Urinary bladder (tissue), 4 donors: Measurements from ENCODE around the gene TMEM258. TPM values are rescaled to one million over a fixed set of nuclear protein-coding genes. Genes with fewer than 3 reads are reported as not detected.

Source experiments
- DNase-seq: peaks from one replicate; pipeline ENCODE4 v3.0.0-alpha.2; 2015; ENCODE audit errors: extremely low spot score
- H3K27ac ChIP-seq: one replicate; pipeline ENCODE4 v1.5.1; 2013; ENCODE audit warnings: low read depth, mild to moderate bottlenecking, moderate library complexity
- H3K36me3 ChIP-seq: one replicate; pipeline ENCODE4 v1.6.1; 2013; ENCODE audit warnings: mild to moderate bottlenecking, moderate library complexity; ENCODE audit not compliant: insufficient read depth
- H3K4me1 ChIP-seq: one replicate; pipeline ENCODE4 v1.6.1; 2013; ENCODE audit warnings: mild to moderate bottlenecking, moderate library complexity; ENCODE audit not compliant: insufficient read depth
- H3K4me3 ChIP-seq: one replicate; pipeline ENCODE4 v1.5.1; 2013; ENCODE audit warnings: low read depth, low read length
- WGBS: extraction: QIAGEN DNeasy Blood & Tissue Kit; methylation state at CpG from one replicate; pipeline ENCODE4 v1.1.7; 2013; 5-methylcytosine and 5-hydroxymethylcytosine counted together
- polyA plus RNA-seq: library from polyadenylated mRNA; stranded (reverse); fragments of 200-250 nt; gene quantifications from one replicate; pipeline ENCODE4 v1.2.3, GENCODE V29; 2013
- total RNA-seq: library from RNA; depleted of rRNA; stranded (reverse); fragments of >200 nt; gene quantifications from one replicate; pipeline ENCODE4 v1.2.3, GENCODE V29; 2014
- donor health status: healthy with polysubstance abuse.
- donor health status: healthy.

Gene TMEM258
- total and polyA plus RNA-seq, 2 donors = 86.6 to 153 TPM

DNA sequence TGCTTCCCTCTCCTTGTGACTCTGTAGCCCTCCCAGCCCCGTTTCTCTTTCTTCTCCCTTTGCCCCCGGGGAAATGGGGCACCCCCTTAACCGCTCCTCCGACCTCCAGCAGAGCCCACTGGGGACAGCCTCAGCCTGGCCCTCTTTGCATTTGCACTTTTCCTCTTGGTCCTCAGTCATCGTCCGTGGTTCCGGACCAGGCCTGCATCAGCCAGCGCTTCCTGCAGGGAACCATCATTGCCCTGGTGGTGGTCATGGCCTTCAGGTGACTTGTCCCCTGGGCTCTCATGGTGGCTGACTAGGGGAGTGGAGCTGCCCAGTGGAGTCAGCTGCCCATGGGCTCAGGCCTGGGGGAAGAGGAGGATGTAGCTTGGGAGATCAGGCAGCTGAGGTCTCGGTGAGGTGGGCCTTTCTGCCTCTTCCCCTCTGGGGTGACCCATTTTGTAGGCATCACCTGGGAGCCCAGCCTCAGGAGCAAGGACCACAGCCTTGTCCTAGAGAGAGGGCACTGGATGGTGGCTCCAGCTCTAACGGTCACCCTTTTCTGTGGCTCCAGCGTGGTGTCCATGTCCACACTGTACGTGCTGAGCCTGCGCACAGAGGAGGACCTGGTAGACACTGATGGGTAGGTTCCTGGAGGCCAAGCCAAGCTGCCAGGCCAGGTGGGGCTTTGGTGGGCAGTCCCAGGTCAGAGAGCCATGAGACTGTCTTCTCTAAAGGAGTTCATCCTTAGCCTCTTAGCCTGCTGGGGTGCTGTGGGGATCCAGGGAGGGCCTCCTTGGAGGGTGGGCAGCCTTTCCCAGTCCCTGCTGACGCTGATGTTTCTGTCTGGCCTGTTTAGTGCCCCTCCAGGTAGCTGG, 12.5 kb downstream of the TMEM258 start:
- no peak for DNase-seq
- Histone ChIP-seq H3K36me3 (no peaks in the 10 kb centered on the region), H3K27ac (no peak overlapping the region), H3K4me3 (no peak overlapping the region), H3K4me1 (no peaks in the 10 kb centered on the region)
- 87% methylated on average over 14 of the region's 14 CpGs for WGBS

DNA sequence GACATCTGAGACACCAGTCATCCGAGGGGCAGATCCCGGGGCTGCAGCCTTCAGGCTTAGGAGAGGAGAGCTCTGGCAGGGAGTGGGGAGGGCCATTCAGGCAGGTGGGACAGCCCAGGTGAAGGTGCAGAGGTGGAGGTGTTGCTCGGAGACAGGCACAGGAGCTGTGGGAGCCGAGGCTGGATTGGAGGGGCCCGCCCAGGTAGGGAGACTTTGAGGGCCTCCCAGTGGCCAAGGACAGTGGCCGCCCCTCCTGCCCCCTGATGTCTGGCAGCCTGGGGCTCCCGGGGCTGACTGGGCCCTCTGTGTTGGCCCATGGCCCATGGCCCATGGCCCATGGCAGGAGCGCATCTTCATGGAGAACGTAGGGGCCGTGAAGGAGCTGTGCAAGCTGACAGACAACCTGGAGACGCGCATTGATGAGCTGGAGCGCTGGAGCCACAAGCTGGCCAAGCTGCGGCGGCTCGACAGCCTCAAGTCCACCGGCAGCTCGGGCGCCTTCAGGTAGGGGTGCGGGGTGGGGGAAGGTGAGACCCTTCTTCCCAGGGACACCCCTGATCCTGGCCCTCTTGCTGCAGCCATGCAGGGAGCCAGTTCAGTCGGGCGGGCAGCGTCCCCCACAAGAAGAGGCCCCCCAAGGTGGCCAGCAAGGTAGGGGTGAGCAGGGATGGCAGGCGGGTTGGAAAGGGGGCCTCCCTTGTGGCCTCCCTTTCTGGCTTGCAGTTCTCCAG, 13.3 kb downstream of the TMEM258 start:
- H3K27ac ChIP-seq = no peak overlapping the region
- 86% methylated on average over 24 of the region's 24 CpGs for WGBS
- no peak for DNase-seq

DNA sequence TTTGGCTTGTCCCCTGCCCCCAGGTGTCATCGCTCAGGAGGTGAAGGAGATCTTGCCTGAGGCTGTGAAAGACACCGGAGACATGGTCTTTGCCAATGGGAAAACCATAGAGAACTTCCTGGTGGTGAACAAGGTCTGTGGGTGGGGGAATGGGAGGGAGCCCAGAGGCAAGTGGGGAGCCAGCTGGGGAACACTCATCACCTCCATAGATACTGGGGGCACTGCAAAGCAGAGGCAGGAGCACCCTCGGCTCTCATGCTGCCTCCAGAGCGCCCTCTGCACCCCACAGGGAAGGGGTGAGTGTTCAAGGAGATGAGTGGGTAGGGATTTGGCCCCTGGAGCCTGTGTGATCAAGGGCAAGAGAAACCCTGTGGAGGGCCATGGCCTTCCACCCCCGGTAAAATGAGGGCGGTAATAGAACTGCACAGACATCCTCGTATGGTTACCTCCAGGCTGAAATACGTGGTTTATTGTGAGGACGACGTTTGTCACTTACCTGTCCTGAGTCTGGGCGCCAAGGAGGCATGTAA, 14.0 kb downstream of the TMEM258 start:
- Histone ChIP-seq H3K4me3 (no peak overlapping the region), H3K27ac (no peak overlapping the region), H3K36me3 (no peaks in the 10 kb centered on the region), H3K4me1 (no peaks in the 10 kb centered on the region)
- 89% methylated on average over 11 of the region's 11 CpGs for WGBS
- DNase-seq = no peak

More for the DNA sequence above, 13.3 kb downstream of the TMEM258 start:
- no peaks in the 10 kb centered on the region for H3K4me1 ChIP-seq
- no peaks in the 10 kb centered on the region for H3K36me3 ChIP-seq
- H3K4me3 ChIP-seq = no peak overlapping the region

DNA sequence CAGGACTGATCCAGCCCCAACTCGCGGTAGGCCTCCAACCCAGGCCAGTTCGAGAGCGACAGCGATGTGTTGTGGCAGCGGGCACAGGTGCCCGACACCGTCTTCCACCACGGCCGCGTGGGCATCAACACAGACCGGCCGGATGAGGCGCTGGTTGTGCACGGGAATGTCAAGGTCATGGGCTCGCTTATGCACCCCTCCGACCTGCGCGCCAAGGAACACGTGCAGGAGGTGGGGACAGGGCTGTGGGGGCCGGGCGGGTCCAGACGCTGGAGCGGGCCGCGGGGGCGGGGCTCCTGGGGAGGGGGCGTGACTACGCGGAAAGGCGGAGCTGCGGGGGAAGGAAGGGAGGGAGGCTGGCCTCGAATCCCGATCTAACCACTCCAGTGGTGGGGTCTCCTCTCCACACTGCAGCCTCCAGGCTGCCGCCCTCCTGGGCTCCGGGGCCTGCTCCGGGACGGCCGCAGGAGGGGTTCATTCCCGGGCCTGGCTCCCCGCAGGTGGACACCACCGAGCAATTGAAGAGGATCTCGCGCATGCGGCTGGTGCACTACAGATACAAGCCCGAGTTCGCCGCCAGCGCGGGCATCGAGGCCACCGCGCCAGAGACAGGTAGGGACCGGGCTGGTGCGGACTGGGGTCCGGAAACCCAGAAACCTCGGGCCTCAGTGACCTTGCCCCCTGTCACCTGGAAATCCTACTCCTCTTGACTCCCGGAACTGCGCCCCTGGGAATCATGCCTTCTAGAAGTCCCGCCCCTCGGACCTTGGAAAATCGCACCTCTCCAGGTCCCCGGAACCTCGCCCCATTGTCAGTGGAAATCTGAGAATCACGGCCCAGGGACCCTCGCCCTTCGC, 14.9 kb downstream of the TMEM258 start:
- Histone ChIP-seq H3K4me1 (no peaks in the 10 kb centered on the region), H3K36me3 (no peaks in the 10 kb centered on the region), H3K4me3 (no peak overlapping the region), H3K27ac (no peak overlapping the region)
- no peak for DNase-seq
- 52% methylated on average over 67 of the region's 67 CpGs for WGBS

DNA sequence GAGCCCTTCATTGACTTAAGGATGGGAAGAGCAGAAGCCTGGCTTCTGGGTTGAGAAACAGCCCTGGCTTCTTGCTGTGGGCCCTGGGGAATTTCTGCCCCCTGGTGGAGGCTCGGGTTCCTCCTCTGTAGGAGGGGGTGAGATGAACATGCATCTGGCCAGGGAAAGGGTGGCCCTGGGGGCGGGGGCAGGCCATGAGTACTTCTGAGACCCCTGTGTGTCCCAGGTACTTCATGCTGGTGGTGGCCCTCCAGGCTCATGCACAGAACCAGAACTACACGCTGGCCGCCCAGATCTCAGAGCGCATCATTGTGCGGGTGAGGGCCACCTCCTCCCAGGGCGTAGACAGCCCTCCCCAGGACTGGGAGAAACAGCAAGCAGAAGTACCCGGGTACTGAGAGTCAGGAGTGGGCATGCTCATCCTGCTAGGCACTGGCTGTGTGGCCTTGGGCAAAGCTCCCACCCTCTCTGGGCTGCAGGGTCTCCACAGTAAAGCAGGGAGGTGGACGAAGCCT, 15.8 kb downstream of the TMEM258 start:
- no peaks in the 10 kb centered on the region for H3K36me3 ChIP-seq
- no peak overlapping the region for H3K27ac ChIP-seq
- no peak overlapping the region for H3K4me3 ChIP-seq
- DNase-seq = no peak
- 75% methylated on average over 9 of the region's 9 CpGs for WGBS
- no peaks in the 10 kb centered on the region for H3K4me1 ChIP-seq

- Histone ChIP-seq H3K4me3 (no peak overlapping the region), H3K4me1 (no peaks in the 10 kb centered on the region), H3K36me3 (no peaks in the 10 kb centered on the region), H3K27ac (no peak overlapping the region)
- WGBS = 85% methylated on average over 20 of the region's 20 CpGs
- no peak for DNase-seq
Measured at GRCh38 chr11:61775606-61776554, 16.5 kb downstream of the TMEM258 start.

DNA sequence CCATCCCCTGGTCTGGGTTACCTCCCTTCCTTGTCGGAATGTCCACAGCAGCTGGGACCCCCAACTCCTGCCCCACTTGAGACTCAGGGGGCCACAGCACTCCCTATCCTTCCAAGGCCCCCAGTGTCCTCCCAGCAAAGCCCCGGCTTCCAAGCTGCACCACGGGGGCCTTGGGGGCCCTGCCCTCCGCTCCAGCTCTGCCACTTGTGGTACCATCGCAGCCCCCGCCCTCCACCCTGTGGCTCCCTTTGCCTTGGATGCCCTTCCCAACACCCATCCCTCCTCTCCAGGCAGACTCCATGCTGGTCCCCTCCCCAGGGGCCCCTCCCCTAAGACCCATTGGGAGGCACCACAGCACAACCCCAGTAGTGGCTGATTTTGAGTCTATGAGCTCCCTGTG, 17.3 kb downstream of the TMEM258 start:
- DNase-seq = no peak
- Histone ChIP-seq H3K4me3 (no peak overlapping the region), H3K27ac (no peak overlapping the region), H3K36me3 (no peaks in the 10 kb centered on the region), H3K4me1 (no peaks in the 10 kb centered on the region)
- WGBS = 93% methylated on average over 6 of the region's 6 CpGs

GRCh38 chr11:61774411-61774810, 18.0 kb downstream of the TMEM258 start:
- Histone ChIP-seq H3K36me3 (no peaks in the 10 kb centered on the region), H3K4me1 (no peaks in the 10 kb centered on the region), H3K27ac (no peak overlapping the region), H3K4me3 (no peak overlapping the region)
- DNase-seq = no peak
- WGBS = 82% methylated on average over 12 of the region's 12 CpGs

DNA sequence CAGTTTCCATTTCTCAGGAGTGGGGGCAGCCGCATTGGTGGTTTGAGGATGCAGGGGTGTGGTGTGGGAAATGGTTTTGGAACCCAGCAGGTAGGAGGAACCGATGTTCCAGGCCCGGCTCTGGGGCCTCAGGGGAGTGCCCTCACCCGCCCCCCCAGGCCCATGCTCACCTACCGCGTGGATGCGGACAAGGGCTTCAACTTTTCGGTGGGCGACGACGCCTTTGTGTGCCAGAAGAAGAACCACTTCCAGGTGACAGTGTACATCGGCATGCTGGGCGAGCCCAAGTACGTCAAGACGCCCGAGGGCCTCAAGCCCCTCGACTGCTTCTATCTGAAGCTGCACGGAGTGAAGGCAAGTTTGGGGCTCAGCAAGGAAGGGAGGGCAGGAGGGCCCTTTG, 18.6 kb downstream of the TMEM258 start:
- no peak for DNase-seq
- H3K4me3 ChIP-seq = no peak overlapping the region
- H3K27ac ChIP-seq = no peak overlapping the region
- no peaks in the 10 kb centered on the region for H3K36me3 ChIP-seq
- no peaks in the 10 kb centered on the region for H3K4me1 ChIP-seq
- 82% methylated on average over 18 of the region's 18 CpGs for WGBS

DNA sequence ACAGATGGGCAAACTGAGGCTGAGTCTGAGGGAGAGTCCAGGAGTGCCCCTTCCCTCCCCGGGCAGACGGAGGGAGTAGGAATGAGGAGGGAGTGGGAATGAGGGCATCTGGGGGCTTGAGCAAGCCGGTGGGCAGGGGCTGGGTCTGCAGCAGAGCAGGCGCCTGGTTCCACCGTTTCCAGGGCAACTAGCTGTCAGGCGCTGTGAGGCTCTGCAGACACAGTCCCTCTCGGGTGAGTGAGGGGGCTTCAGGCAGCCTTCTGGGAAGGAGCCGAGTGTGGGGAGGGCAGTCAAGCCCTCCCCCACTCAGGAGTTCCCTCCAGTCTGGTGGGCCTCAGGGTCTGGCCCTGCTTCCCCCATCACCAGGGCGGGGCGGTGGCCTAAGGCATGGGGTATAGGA, 19.0 kb downstream of the TMEM258 start:
- Histone ChIP-seq H3K4me1 (no peaks in the 10 kb centered on the region), H3K4me3 (no peak overlapping the region), H3K36me3 (no peaks in the 10 kb centered on the region), H3K27ac (no peak overlapping the region)
- WGBS = 64% methylated on average over 10 of the region's 10 CpGs
- no peak for DNase-seq

- WGBS = 51% methylated on average over 7 of the region's 7 CpGs
- no peaks in the 10 kb centered on the region for H3K36me3 ChIP-seq
- no peak overlapping the region for H3K4me3 ChIP-seq
- no peak for DNase-seq
- H3K4me1 ChIP-seq = no peaks in the 10 kb centered on the region
- no peak overlapping the region for H3K27ac ChIP-seq
Measured at GRCh38 chr11:61771985-61772455, 20.4 kb downstream of the TMEM258 start.

DNA sequence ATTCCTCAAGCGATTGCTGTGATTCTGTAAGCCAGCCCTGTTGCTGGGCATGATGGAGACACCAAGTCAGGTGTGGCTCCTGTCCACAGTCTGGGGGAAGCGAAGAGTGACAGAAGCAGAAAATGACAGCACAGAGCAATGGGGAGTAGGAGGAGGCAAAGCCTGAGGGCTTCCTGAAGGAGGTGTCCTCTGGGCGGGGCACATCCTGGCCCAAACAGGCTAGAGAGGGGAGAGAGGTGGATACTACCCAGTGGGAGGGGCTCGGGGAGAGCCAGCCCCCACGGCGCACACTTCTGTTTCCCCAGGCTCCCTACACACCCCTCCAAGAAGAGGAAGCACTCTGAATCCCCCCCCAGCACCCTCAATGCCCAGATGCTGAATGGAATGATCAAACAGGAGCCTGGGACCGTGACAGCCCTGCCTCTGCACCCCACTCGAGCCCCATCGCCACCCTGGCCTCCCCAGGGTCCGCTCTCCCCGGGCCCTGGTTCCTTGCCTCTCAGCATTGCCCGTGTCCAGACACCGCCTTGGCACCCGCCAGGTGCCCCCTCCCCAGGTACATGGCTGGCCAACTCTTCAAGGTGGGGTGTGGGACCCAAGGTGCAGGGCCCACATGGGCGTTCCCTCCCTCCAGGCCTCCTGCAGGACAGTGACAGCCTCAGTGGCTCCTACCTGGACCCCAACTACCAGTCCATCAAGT, 21.1 kb downstream of the TMEM258 start:
- 85% methylated on average over 15 of the region's 15 CpGs for WGBS

More for the DNA sequence above, 21.1 kb downstream of the TMEM258 start:
- Histone ChIP-seq H3K4me1 (no peaks in the 10 kb centered on the region), H3K36me3 (no peaks in the 10 kb centered on the region), H3K4me3 (no peak overlapping the region), H3K27ac (no peak overlapping the region)
- no peak for DNase-seq
